Superior temporal gyrus (tissue), 1 donor: Measurements from ENCODE around the gene BCL10.

ENCODE experiments used
- DNase-seq: peaks from one replicate; pipeline ENCODE4 v3.0.0-alpha.2; 2016; ENCODE audit errors: extremely low spot score

The BCL10 gene

GRCh38 chr1:85297855-85298629 is 21.6 kb upstream of the BCL10 start:
- peak; percentile 50 for DNase-seq

GRCh38 chr1:85297538-85297854 is 21.1 kb upstream of the BCL10 start:
- no peak for DNase-seq

- DNase-seq: no peak
Observed at GRCh38 chr1:85296980-85297379, 20.5 kb upstream of the BCL10 start.

- DNase-seq: no peak
Observed at GRCh38 chr1:85295654-85296053, 19.2 kb upstream of the BCL10 start.

- DNase-seq: no peak
Observed at GRCh38 chr1:85295006-85295431, 18.6 kb upstream of the BCL10 start.

GRCh38 chr1:85290826-85291225 is 14.4 kb upstream of the BCL10 start:
- DNase-seq: no peak

- no peak for DNase-seq
Observed at GRCh38 chr1:85289848-85290335, 13.5 kb upstream of the BCL10 start.

- no peak for DNase-seq
Observed at GRCh38 chr1:85289207-85289847, 12.9 kb upstream of the BCL10 start.

GRCh38 chr1:85284202-85284601 is 7.8 kb upstream of the BCL10 start:
- DNase-seq: no peak

GRCh38 chr1:85283475-85284199 is 7.2 kb upstream of the BCL10 start:
- no peak for DNase-seq

GRCh38 chr1:85282424-85282823 is 6.0 kb upstream of the BCL10 start:
- no peak for DNase-seq

- no peak for DNase-seq
Observed at GRCh38 chr1:85280636-85281035, 4.2 kb upstream of the BCL10 start.

- no peak for DNase-seq
Observed at GRCh38 chr1:85279458-85280080, 3.1 kb upstream of the BCL10 start.

- DNase-seq: peak; percentile 41
Observed at GRCh38 chr1:85278853-85279314, 2.5 kb upstream of the BCL10 start.

GRCh38 chr1:85277802-85278201 is 1.4 kb upstream of the BCL10 start:
- DNase-seq: no peak

- DNase-seq: no peak
Observed at GRCh38 chr1:85276978-85277639, 677 bp upstream of the BCL10 start.

- DNase-seq: peak; percentile 51
Observed at GRCh38 chr1:85275701-85276214, 674 bp downstream of the BCL10 start.

- DNase-seq: no peak
Observed at GRCh38 chr1:85274969-85275453, 1.4 kb downstream of the BCL10 start.

GRCh38 chr1:85273397-85273796 is 3.0 kb downstream of the BCL10 start:
- DNase-seq: no peak

- no peak for DNase-seq
Observed at GRCh38 chr1:85268801-85269585, 7.4 kb downstream of the BCL10 start.
